BJ (cell line): ENCODE measurements around the gene ITGA1. TPM values are rescaled to one million over a fixed set of nuclear protein-coding genes. Genes with fewer than 3 reads are reported as not detected.

ENCODE experiments used
- CTCF ChIA-PET: fragments of 350-600 bp; formaldehyde crosslinking; extraction: SDS; loops from one replicate; lab custom pipeline; 2021; ENCODE audit warnings: antibody characterized with exemption, inconsistent platforms; lab: Yijun Ruan, JAX
- POLR2A ChIA-PET: fragments of 300-600 bp; sonication (Branson Sonifier 250); formaldehyde crosslinking; extraction: SDS; loops from one replicate; lab custom pipeline; 2021; ENCODE audit warnings: antibody characterized with exemption; lab: Charles Lee
- DNase-seq: peaks from one replicate; pipeline ENCODE4 v3.0.0-alpha.2; 2011; ENCODE audit warnings: low read depth
- H3K27me3 ChIP-seq: 2 replicates; pipeline ENCODE4 v1.6.0; 2011; ENCODE audit warnings: low read length; ENCODE audit not compliant: control insufficient read depth, insufficient read depth
- H3K36me3 ChIP-seq: 2 replicates; pipeline ENCODE4 v1.5.1; 2011; ENCODE audit warnings: low read length; ENCODE audit not compliant: control insufficient read depth, insufficient read depth
- H3K4me3 ChIP-seq: 2 replicates; pipeline ENCODE4 v1.5.1; 2011; ENCODE audit warnings: low read depth, mild to moderate bottlenecking, control low read depth, low read length
- CTCF ChIP-seq: IDR thresholded peaks from 2 replicates; pipeline ENCODE4 v1.5.1; 2011; ENCODE audit warnings: low read depth, mild to moderate bottlenecking, control low read depth, inconsistent platforms, low read length, moderate library complexity; ENCODE audit not compliant: insufficient read depth
- polyA plus RNA-seq: library from polyadenylated mRNA; depleted of rRNA; stranded (reverse); fragments of >200 nt; gene quantifications from 2 replicates; pipeline ENCODE4 v1.2.3, GENCODE V29; 2011

ITGA1 gene
- polyA plus RNA-seq, 1 experiment = 35.2 TPM

DNA sequence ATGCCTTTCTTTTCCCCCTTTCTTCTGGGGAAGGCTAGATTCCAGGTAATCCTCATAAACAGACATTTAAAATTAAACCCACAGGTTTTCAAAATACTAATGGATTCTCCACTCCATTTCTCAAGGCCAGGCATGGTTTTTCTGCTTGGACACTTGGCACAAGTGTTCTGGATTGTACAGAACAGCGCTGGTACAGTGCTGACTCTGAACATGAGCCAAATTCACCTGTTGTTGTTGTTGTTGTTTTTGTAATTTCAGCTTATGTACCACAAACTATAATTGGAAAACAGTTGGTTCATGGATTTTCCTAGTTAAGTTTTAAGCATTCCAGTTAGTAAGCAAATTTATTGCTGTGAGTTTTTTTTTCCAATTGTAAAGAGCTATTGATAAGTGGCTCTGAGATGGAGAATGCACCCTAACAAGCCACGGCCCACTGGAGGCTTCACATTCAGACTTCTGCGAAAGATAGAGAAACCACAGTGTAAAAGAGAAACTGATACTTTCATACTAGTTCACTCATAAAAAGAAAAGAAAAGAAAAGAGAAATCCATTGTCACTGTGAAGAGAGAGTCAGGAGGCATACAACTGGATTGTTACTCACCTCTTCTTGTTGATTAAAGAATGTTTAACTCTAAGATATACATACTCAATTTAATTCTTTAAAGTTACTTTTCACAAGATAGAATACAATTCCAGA, 16.2 kb upstream of the ITGA1 start:
- ChIA-PET POLR2A (no interaction called here), CTCF (no interaction called here)
- H3K36me3 ChIP-seq = no peaks in the 10 kb centered on the region
- no peak overlapping the region for H3K4me3 ChIP-seq
- H3K27me3 ChIP-seq = 0 out of 2 replicates have a peak, but pooled peaks cover 1% of the 10 kb centered on the region
- no peak for TF ChIP-seq CTCF
- no peak for DNase-seq

DNA sequence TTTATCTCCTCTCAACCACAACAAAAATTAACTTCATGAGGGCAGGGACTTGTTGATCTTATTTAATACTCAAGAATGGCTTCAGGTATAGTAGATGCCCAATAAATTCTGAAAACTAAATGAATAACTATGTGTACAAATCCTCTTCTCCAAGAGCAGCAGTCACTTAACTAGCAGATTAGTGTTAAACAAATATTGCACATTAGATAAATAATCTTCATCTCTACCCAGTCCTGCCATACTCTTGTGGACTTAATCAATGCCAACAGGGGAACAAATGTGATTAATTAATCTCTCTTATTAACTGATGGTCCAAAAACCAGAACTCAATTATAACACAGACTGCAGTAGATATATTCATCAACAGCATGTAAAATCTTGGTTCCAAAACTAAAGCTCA, 15.0 kb upstream of the ITGA1 start:
- DNase-seq = no peak
- Histone ChIP-seq H3K27me3 (0 out of 2 replicates have a peak, but pooled peaks cover 1% of the 10 kb centered on the region), H3K36me3 (no peaks in the 10 kb centered on the region), H3K4me3 (no peak overlapping the region)
- ChIA-PET CTCF (interaction anchor here (0.7 kb wide), 1 partner anchor 13 kb away, joined by 3 read pairs; no protein-coding TSS in a partner anchor), POLR2A (no interaction called here)
- TF ChIP-seq CTCF = no peak

DNA sequence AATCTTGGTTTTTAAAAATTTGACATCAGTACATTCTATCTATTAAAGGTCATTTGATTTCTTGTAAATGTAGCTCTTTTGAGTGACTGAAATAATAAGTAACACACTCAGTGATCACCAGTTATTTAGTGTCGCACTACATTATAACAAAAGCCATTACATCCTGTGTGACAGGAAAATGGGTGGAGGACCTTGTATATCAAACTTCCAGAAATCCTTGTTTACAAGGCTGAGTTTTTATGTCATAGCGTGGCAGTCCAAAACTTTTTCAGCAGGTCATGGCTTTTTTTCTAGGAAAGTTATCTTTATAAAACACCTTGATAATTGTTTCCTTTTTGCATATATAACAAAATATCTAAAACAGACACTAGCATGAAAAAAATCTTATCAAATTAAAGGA, 14.4 kb upstream of the ITGA1 start:
- ChIA-PET CTCF (interaction anchor here (0.7 to 1.3 kb wide), 2 partner anchors 8 to 14 kb away, joined by 3 read pairs; no protein-coding TSS in a partner anchor), POLR2A (no interaction called here)
- no peak for DNase-seq
- TF ChIP-seq CTCF = no peak
- 0 out of 2 replicates have a peak, but pooled peaks cover 1% of the 10 kb centered on the region for H3K27me3 ChIP-seq
- H3K4me3 ChIP-seq = no peak overlapping the region
- H3K36me3 ChIP-seq = no peaks in the 10 kb centered on the region

DNA sequence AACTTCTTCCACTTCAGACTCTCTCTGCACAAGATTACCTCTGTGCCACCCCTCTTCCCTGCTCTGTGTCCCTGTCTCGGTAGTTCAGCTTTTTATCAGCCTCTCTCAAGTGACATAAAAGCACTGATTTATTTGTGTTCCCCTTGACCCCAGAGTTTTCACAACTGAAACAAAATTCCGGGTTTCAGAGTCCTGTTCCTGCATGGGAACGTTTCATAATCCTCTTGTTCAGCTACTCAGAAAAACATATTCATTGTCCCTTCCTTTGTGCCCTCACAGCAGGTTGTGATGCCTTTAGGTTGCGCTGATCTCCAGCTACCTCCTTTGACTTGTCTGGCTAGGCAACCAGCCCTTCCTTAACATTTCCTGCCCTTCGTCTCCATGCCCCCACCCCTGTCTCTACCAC, 13.7 kb upstream of the ITGA1 start:
- CTCF ChIA-PET = interaction anchor here (1.3 kb wide), 1 partner anchor 9 kb away, joined by 3 read pairs; no protein-coding TSS in a partner anchor
- POLR2A ChIA-PET = no interaction called here
- TF ChIP-seq CTCF = no peak
- no peak for DNase-seq
- Histone ChIP-seq H3K4me3 (no peak overlapping the region), H3K27me3 (0 out of 2 replicates have a peak, but pooled peaks cover 1% of the 10 kb centered on the region), H3K36me3 (no peaks in the 10 kb centered on the region)

DNA sequence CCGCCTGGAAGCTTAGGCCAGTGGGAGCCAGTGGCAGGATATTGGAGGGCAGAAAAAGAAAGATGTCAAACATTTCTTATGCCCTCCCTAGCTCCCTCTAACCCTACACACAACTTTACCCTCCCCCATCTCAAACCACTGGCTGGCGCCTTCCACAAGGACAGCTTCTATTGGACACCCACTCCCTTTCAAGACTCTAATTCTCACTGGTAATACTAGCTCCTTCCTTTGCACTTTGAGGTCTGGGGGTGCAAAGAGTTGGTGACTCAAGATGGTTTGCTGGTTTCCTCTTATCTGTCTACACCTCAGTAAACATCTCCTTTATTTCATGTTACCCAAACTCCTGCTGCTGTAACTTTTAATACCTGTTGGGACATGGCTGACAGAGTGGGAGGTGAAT, 11.6 kb upstream of the ITGA1 start:
- TF ChIP-seq CTCF = no peak
- Histone ChIP-seq H3K27me3 (0 out of 2 replicates have a peak, but pooled peaks cover 1% of the 10 kb centered on the region), H3K4me3 (no peak overlapping the region), H3K36me3 (no peaks in the 10 kb centered on the region)
- DNase-seq = no peak
- ChIA-PET CTCF (interaction anchor here (0.9 to 1.2 kb wide), 2 partner anchors 122 to 140 kb away, joined by 3 read pairs; no protein-coding TSS in a partner anchor), POLR2A (no interaction called here)
